Central memory CD4-positive, alpha-beta T cell (primary cell): Measurements from ENCODE around the gene DGCR2.
A peak's percentile ranks its signal among the peaks of the same experiment; 100 is the strongest.
"Not testable (repeated sequence)": the region's sequence is repeated elsewhere in the genome, so short reads cannot be mapped to it uniquely, and the experiment has no call there.

ENCODE experiments used
- DNase-seq: peaks from one replicate; pipeline ENCODE4 v3.0.0; 2022

Gene DGCR2

GRCh38 chr22:19023931-19024330 is 98.3 kb downstream of the DGCR2 start:
- DNase-seq: not testable (repeated sequence)

- peak; percentile 51 for DNase-seq
Measured at GRCh38 chr22:19022755-19023154, 99.5 kb downstream of the DGCR2 start.

GRCh38 chr22:19019679-19020032 is 102.6 kb downstream of the DGCR2 start:
- DNase-seq: no peak

- DNase-seq: no peak
Measured at GRCh38 chr22:19019029-19019678, 103.1 kb downstream of the DGCR2 start.

- no peak for DNase-seq
Measured at GRCh38 chr22:19018256-19018655, 104.0 kb downstream of the DGCR2 start.

GRCh38 chr22:19016081-19016766 is 106.0 kb downstream of the DGCR2 start:
- no peak for DNase-seq

GRCh38 chr22:19014886-19015285 is 107.3 kb downstream of the DGCR2 start:
- DNase-seq: no peak

- not testable (repeated sequence) for DNase-seq
Measured at GRCh38 chr22:19013881-19014598, 108.2 kb downstream of the DGCR2 start.

- DNase-seq: not testable (repeated sequence)
Measured at GRCh38 chr22:19013411-19013810, 108.8 kb downstream of the DGCR2 start.

GRCh38 chr22:19012308-19012986 is 109.8 kb downstream of the DGCR2 start:
- no peak for DNase-seq

- not testable (repeated sequence) for DNase-seq
Measured at GRCh38 chr22:19011611-19012010, 110.6 kb downstream of the DGCR2 start.

GRCh38 chr22:19011075-19011474 is 111.1 kb downstream of the DGCR2 start:
- no peak for DNase-seq

- DNase-seq: no peak
Measured at GRCh38 chr22:19005905-19006304, 116.3 kb downstream of the DGCR2 start.

- DNase-seq: no peak
Measured at GRCh38 chr22:19004471-19004870, 117.7 kb downstream of the DGCR2 start.

- DNase-seq: no peak
Measured at GRCh38 chr22:19003508-19003907, 118.7 kb downstream of the DGCR2 start.

GRCh38 chr22:19002684-19003038 is 119.6 kb downstream of the DGCR2 start:
- DNase-seq: no peak

- no peak for DNase-seq
Measured at GRCh38 chr22:19001204-19001603, 121.0 kb downstream of the DGCR2 start.

- DNase-seq: not testable (repeated sequence)
Measured at GRCh38 chr22:19000106-19000505, 122.1 kb downstream of the DGCR2 start.

GRCh38 chr22:18999416-18999815 is 122.8 kb downstream of the DGCR2 start:
- no peak for DNase-seq

GRCh38 chr22:18999008-18999407 is 123.2 kb downstream of the DGCR2 start:
- no peak for DNase-seq

- DNase-seq: no peak
Measured at GRCh38 chr22:18997925-18998315, 124.3 kb downstream of the DGCR2 start.

- no peak for DNase-seq
Measured at GRCh38 chr22:18997306-18997924, 124.8 kb downstream of the DGCR2 start.

GRCh38 chr22:18996376-18996900 is 125.8 kb downstream of the DGCR2 start:
- no peak for DNase-seq
